ENCODE data around the gene NDST1.

Gene NDST1

DNA sequence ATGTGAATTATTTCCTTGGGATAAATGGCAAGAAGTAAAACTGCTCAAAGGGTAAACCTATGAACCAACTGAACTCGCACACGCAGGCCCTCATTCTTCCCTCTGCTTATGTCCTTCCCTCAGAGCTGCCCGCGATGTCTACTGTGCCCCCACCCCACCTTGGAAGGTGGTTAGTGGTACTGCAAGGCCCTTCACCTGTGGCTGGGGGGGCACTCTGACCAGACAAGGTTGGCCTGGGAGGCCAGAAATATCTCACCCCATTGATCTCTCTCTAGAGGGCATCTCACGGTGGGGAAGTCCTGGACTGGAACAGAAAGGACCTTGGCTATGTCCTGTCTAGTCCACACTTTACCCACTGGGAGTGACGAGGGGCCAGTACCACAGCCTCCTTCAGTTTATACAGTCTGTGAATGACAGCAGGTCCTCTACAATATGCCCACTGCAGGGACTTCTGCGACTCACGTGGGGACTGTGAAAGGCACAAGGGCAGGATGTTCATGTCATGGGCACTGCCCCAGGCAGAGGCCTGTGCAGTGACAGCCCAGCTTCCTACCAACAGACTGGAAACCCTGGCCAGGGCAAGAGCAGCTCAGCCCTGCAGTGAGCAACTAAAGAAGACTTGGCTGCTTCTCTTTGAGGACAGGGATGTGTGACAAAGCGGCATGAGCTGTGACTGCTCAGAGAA is 75.8 kb downstream of the NDST1 start:
- Histone ChIP-seq H3K9ac (ENCODE audit: low read depth in 1 of 2, low read length in 2 of 2) (peak overlapping the region in 1 of 2 donors; percentile 12), H3K9me3 (ENCODE audit: control insufficient read depth in 1 of 2, low read length in 2 of 2) (no peaks in the 10 kb centered on the region), H3K27me3 (ENCODE audit: control insufficient read depth in 1 of 2, insufficient read depth in 2 of 2, low read length in 2 of 2) (no peaks in the 10 kb centered on the region), H3K4me1 (ENCODE audit: control insufficient read depth in 1 of 2, insufficient read depth in 2 of 2, low read length in 2 of 2) (peaks cover 71 to 74% of the 10 kb centered on the region in 2 donors), H3K4me3 (ENCODE audit: low read depth in 1 of 2, low read length in 2 of 2) (no peak overlapping the region), H3K27ac (ENCODE audit: low read depth, low read length) (no peak overlapping the region), H3K36me3 (ENCODE audit: control insufficient read depth in 1 of 2, insufficient read depth in 2 of 2, low read length in 2 of 2) (no peaks in the 10 kb centered on the region)

DNA sequence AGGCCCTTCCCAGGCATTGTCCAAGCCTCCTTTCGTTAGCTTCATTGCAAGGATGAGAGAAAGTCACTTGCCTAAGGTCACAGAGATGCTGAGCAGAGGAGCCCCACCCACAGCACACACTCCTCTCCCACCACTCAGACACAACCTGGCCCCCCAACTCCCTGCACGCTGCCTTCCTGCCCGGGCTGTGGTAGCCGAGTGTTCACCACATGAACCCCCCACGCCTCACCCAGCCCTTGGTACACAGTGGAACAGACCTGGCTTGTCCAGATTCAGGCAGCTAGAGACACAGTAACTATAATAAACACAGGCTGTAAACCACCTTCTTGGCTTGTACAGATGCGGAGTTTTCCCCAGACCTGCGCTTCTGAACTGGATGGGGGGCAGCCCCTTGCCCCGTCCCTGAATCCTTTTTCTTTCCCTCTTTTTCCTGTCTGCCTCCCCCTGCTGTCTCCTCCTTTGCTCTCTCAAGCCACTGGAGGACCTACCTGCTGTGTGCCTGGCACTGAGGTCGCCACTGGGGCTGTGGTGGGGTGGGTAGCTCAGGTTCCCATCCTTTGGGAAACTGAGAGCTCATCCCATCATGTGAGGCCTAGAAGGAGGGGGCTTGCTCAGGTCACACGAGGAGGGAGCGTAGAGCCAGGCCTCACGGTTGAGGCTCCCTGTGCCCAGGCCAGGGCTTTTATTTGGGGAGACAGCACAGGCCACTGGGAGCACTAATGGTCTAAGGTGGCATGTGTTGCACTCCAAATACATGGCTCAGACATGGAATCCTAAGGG is 76.8 kb downstream of the NDST1 start:
- Histone ChIP-seq H3K27me3 (ENCODE audit: control insufficient read depth in 1 of 2, insufficient read depth in 2 of 2, low read length in 2 of 2) (no peaks in the 10 kb centered on the region), H3K9me3 (ENCODE audit: control insufficient read depth in 1 of 2, low read length in 2 of 2) (no peaks in the 10 kb centered on the region), H3K4me1 (ENCODE audit: control insufficient read depth in 1 of 2, insufficient read depth in 2 of 2, low read length in 2 of 2) (peaks cover 66 to 71% of the 10 kb centered on the region in 2 donors), H3K36me3 (ENCODE audit: control insufficient read depth in 1 of 2, insufficient read depth in 2 of 2, low read length in 2 of 2) (no peaks in the 10 kb centered on the region), H3K9ac (ENCODE audit: low read depth in 1 of 2, low read length in 2 of 2) (peak overlapping the region; percentile 27 to 74), H3K4me3 (ENCODE audit: low read depth in 1 of 2, low read length in 2 of 2) (peak overlapping the region in 1 of 2 donors; percentile 77), H3K27ac (ENCODE audit: low read depth, low read length) (no peak overlapping the region)

DNA sequence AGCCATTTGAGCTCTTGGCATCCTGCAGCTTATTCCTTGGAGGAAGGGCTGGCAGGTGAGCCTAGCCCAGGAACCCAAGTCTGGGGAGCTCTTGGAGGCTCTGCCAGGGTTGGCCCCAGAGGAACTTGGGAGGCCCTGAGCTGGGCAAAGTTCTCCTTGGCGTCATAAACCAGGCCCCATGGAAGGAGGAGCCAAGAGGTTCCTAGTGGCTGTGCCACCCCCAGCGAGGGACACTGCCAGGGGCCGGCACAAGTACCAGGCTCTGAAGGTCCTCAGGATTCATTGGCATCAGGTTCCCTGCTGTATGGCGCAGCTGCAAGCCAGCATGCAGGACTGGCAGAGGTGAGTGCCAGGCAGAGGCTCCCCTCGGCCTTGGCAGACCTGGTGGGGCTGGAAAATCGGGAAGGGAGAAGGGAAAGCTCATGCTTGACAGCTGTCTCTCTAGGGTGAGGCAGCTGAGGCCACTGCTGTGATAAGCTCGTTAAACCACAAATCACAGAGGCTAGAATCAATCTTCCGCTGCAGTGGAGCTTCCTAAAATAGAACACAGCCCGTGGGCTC is 77.9 kb downstream of the NDST1 start:
- Histone ChIP-seq H3K27me3 (ENCODE audit: control insufficient read depth in 1 of 2, insufficient read depth in 2 of 2, low read length in 2 of 2) (no peaks in the 10 kb centered on the region), H3K4me3 (ENCODE audit: low read depth in 1 of 2, low read length in 2 of 2) (peak overlapping the region; percentile 77 to 79), H3K9ac (ENCODE audit: low read depth in 1 of 2, low read length in 2 of 2) (peak overlapping the region; percentile 74 to 85), H3K36me3 (ENCODE audit: control insufficient read depth in 1 of 2, insufficient read depth in 2 of 2, low read length in 2 of 2) (no peaks in the 10 kb centered on the region), H3K27ac (ENCODE audit: low read depth, low read length) (peak overlapping the region; percentile 75), H3K4me1 (ENCODE audit: control insufficient read depth in 1 of 2, insufficient read depth in 2 of 2, low read length in 2 of 2) (peaks cover 67 to 73% of the 10 kb centered on the region in 2 donors), H3K9me3 (ENCODE audit: control insufficient read depth in 1 of 2, low read length in 2 of 2) (no peaks in the 10 kb centered on the region)

DNA sequence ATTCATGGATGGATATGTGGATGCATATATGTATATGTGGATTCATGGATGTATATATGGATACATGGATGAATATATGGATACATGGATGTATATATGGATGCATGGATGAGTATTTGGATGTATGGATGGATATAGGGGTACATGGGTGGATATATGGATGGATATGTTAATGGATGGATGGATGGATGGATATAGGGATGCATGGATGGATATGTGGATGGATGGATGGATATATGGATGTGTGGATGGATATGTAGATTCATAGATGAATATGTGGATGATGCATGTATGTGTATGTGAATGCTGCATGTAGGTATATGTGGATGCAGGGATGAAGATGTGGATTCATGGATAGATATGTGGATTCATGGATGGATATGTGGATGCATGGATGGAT is 79.1 kb downstream of the NDST1 start:
- peaks cover 72 to 73% of the 10 kb centered on the region in 2 donors for H3K4me1 ChIP-seq (ENCODE audit: control insufficient read depth in 1 of 2, insufficient read depth in 2 of 2, low read length in 2 of 2)
- no peaks in the 10 kb centered on the region for H3K27me3 ChIP-seq (ENCODE audit: control insufficient read depth in 1 of 2, insufficient read depth in 2 of 2, low read length in 2 of 2)
- H3K36me3 ChIP-seq (ENCODE audit: control insufficient read depth in 1 of 2, insufficient read depth in 2 of 2, low read length in 2 of 2): no peaks in the 10 kb centered on the region
- H3K27ac ChIP-seq (ENCODE audit: low read depth, low read length): no peak overlapping the region
- peak overlapping the region in 1 of 2 donors; percentile 85 for H3K9ac ChIP-seq (ENCODE audit: low read depth in 1 of 2, low read length in 2 of 2)
- peak overlapping the region; percentile 77 to 79 for H3K4me3 ChIP-seq (ENCODE audit: low read depth in 1 of 2, low read length in 2 of 2)
- no peaks in the 10 kb centered on the region for H3K9me3 ChIP-seq (ENCODE audit: control insufficient read depth in 1 of 2, low read length in 2 of 2)

DNA sequence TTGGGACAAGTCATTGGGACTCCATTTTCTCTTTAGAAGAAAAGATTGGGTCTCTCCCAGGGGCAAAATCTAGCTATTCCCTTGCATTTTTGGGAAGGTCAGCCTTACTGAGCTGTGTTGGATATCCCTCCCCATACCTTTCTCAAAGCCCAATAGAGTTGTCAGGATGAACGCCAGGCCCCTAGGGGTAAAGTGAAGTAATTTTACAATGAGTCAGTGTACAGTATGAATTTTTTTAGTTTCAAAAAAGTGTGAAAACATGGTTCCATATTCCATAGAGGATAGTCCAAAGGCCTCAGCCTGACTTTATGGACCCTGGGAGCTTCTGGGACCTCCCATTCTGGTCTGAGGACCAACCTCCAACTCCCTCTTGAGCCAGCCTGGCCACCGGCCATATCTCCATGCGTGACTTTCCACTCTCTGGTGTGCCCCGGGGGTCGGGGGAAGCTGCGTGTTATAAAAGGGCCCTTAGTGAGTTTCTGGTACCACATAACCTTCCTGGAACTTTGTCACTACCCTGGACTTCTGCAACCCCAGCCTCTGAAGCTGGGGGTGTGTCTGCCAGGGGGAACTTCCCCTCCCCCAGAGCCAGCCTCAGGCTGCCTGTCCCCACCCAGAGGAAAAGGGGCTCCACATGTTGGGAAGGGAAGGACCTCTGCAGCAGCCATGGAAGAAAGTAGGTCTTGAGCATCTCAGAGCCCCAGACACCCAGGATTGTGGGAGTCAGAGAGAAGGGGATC is 80.1 kb downstream of the NDST1 start:
- Histone ChIP-seq H3K4me3 (ENCODE audit: low read depth in 1 of 2, low read length in 2 of 2) (peak overlapping the region; percentile 37 to 57), H3K36me3 (ENCODE audit: control insufficient read depth in 1 of 2, insufficient read depth in 2 of 2, low read length in 2 of 2) (no peaks in the 10 kb centered on the region), H3K4me1 (ENCODE audit: control insufficient read depth in 1 of 2, insufficient read depth in 2 of 2, low read length in 2 of 2) (peaks cover 64 to 75% of the 10 kb centered on the region in 2 donors), H3K27ac (ENCODE audit: low read depth, low read length) (no peak overlapping the region), H3K27me3 (ENCODE audit: control insufficient read depth in 1 of 2, insufficient read depth in 2 of 2, low read length in 2 of 2) (no peaks in the 10 kb centered on the region), H3K9me3 (ENCODE audit: control insufficient read depth in 1 of 2, low read length in 2 of 2) (no peaks in the 10 kb centered on the region), H3K9ac (ENCODE audit: low read depth in 1 of 2, low read length in 2 of 2) (peak overlapping the region; percentile 18 to 41)

DNA sequence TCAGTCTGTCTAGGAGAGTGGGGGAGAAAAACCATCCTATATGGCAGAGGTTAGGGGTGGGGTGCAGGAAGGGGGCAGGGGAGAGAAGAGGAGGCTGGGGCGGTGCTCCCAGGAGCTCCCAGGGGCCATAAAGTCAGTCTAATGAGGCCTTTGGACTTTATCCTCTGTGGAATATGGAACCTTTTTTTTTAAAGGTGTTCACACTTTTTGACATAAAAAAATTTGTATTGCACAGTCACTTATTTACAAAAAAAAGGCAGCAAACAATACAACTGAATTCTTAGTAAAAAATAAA is 80.6 kb downstream of the NDST1 start:
- H3K4me3 ChIP-seq (ENCODE audit: low read depth in 1 of 2, low read length in 2 of 2): peak overlapping the region; percentile 37 to 57
- H3K36me3 ChIP-seq (ENCODE audit: control insufficient read depth in 1 of 2, insufficient read depth in 2 of 2, low read length in 2 of 2): no peaks in the 10 kb centered on the region
- H3K9me3 ChIP-seq (ENCODE audit: control insufficient read depth in 1 of 2, low read length in 2 of 2): no peaks in the 10 kb centered on the region
- no peaks in the 10 kb centered on the region for H3K27me3 ChIP-seq (ENCODE audit: control insufficient read depth in 1 of 2, insufficient read depth in 2 of 2, low read length in 2 of 2)
- H3K27ac ChIP-seq (ENCODE audit: low read depth, low read length): no peak overlapping the region
- H3K4me1 ChIP-seq (ENCODE audit: control insufficient read depth in 1 of 2, insufficient read depth in 2 of 2, low read length in 2 of 2): peaks cover 64 to 75% of the 10 kb centered on the region in 2 donors
- H3K9ac ChIP-seq (ENCODE audit: low read depth in 1 of 2, low read length in 2 of 2): peak overlapping the region in 1 of 2 donors; percentile 41

DNA sequence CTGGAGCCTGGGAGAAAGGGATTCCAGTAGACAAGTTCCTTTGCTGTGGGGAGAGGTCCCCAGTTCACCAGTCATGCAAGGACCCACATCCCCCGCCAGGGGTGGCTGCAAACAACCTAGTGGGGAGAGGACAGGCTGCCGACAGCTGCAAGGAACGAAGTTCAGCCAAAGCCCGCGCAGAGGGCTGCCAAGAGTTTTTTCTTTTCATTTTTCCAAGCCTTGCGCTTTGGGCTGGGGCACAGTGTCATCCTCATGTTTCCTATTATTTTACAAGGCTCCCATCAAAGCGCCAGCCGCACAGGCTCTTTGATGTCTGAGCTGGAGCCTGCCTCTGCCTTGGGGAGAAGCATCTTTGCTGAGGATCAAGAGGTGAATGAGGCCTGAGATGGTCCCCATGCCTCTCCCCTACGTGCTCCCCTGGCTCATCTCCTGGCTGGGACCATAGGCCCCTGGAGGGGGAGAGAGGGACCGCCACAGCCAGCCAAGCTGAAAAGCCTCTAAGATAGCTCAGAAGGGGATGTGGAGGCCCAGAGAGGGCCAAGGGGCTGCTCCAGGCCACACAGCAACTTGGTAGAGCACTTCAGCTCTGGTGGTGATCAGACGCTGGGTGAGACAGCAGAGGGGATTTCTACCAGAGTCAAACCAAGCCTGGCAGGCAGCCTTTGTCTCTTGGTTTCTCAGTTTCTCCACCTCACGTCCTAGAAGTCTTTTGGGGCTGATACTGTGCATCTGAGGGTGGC is 82.1 kb downstream of the NDST1 start:
- Histone ChIP-seq H3K9ac (ENCODE audit: low read depth in 1 of 2, low read length in 2 of 2) (peak overlapping the region; percentile 16 to 49), H3K36me3 (ENCODE audit: control insufficient read depth in 1 of 2, insufficient read depth in 2 of 2, low read length in 2 of 2) (no peaks in the 10 kb centered on the region), H3K4me3 (ENCODE audit: low read depth in 1 of 2, low read length in 2 of 2) (peak overlapping the region; percentile 6 to 51), H3K27ac (ENCODE audit: low read depth, low read length) (peak overlapping the region; percentile 24), H3K4me1 (ENCODE audit: control insufficient read depth in 1 of 2, insufficient read depth in 2 of 2, low read length in 2 of 2) (peaks cover 61 to 69% of the 10 kb centered on the region in 2 donors), H3K27me3 (ENCODE audit: control insufficient read depth in 1 of 2, insufficient read depth in 2 of 2, low read length in 2 of 2) (no peaks in the 10 kb centered on the region), H3K9me3 (ENCODE audit: control insufficient read depth in 1 of 2, low read length in 2 of 2) (no peaks in the 10 kb centered on the region)

DNA sequence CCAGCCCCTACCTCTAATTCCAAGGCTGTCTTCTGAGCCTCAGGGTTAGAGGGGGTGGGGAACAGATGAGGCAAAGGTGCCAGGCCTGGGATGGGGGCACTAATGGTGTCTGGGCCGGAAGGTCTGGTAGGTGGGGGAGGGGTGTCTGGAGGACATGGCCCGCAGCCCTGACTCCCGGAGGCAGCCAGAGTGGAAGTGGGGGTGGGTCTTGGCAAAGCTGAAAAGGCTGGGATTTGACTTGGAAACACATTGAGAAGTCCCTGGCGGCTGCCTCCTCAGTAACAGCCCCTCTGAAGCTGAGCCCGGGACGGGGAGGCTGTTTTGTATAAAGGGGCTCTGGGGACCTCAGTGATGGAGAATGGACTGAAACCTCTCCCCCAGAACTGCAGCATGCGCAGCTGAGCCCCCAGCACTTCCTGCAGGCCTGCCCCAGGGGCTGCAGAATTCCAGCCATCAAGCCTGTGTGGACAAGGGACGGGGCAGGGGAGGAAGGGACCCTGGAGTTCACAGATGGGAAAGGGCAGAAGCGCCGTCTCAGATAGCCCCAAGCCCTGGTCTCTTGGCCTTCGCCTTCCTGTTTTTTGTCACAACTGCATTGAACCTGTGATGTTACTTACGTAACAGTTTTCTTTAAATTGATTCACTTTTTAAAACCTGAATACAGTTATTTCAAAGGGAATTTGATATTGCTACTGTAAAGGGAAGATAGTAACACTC is 83.2 kb downstream of the NDST1 start:
- no peaks in the 10 kb centered on the region for H3K36me3 ChIP-seq (ENCODE audit: control insufficient read depth in 1 of 2, insufficient read depth in 2 of 2, low read length in 2 of 2)
- no peak overlapping the region for H3K4me3 ChIP-seq (ENCODE audit: low read depth in 1 of 2, low read length in 2 of 2)
- peaks cover 59 to 66% of the 10 kb centered on the region in 2 donors for H3K4me1 ChIP-seq (ENCODE audit: control insufficient read depth in 1 of 2, insufficient read depth in 2 of 2, low read length in 2 of 2)
- peak overlapping the region; percentile 16 to 49 for H3K9ac ChIP-seq (ENCODE audit: low read depth in 1 of 2, low read length in 2 of 2)
- no peak overlapping the region for H3K27ac ChIP-seq (ENCODE audit: low read depth, low read length)
- H3K9me3 ChIP-seq (ENCODE audit: control insufficient read depth in 1 of 2, low read length in 2 of 2): no peaks in the 10 kb centered on the region
- no peaks in the 10 kb centered on the region for H3K27me3 ChIP-seq (ENCODE audit: control insufficient read depth in 1 of 2, insufficient read depth in 2 of 2, low read length in 2 of 2)

DNA sequence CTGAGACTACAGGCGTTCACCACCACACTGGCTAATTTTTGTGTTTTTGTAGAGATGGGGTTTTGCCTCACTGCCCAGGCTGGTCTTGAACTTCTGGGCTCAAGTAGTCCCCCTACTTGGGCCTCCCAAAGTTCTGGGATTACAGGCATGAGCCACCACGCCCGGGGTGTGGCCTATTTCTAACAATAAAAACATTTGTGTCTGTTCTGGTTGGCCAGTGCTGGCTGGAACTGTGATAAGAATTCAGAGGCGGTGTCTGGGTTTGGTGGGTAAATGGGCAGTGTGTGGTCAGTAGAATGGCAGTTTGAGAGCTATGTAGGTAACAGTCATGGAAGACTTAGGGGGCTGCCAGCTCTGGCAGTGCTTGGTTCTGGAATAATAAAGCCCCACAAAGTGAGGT is 85.7 kb downstream of the NDST1 start:
- Histone ChIP-seq H3K9me3 (ENCODE audit: control insufficient read depth in 1 of 2, low read length in 2 of 2) (no peaks in the 10 kb centered on the region), H3K36me3 (ENCODE audit: control insufficient read depth in 1 of 2, insufficient read depth in 2 of 2, low read length in 2 of 2) (peaks cover 0 to 4% of the 10 kb centered on the region in 2 donors)

More for the DNA sequence above, 85.7 kb downstream of the NDST1 start:
- Histone ChIP-seq H3K27ac (ENCODE audit: low read depth, low read length) (no peak overlapping the region), H3K9ac (ENCODE audit: low read depth in 1 of 2, low read length in 2 of 2) (no peak overlapping the region), H3K4me1 (ENCODE audit: control insufficient read depth in 1 of 2, insufficient read depth in 2 of 2, low read length in 2 of 2) (peaks cover 54 to 55% of the 10 kb centered on the region in 2 donors), H3K4me3 (ENCODE audit: low read depth in 1 of 2, low read length in 2 of 2) (no peak overlapping the region), H3K27me3 (ENCODE audit: control insufficient read depth in 1 of 2, insufficient read depth in 2 of 2, low read length in 2 of 2) (no peaks in the 10 kb centered on the region)
